Measurements from ENCODE around the gene TPPP. TPM values are rescaled to one million over a fixed set of nuclear protein-coding genes. Genes with fewer than 3 reads are reported as not detected.
A peak's percentile ranks its signal among the peaks of the same experiment; 100 is the strongest.

Gene TPPP
- total RNA-seq, 1 donor from 2014 or later, result 2.2 TPM

DNA sequence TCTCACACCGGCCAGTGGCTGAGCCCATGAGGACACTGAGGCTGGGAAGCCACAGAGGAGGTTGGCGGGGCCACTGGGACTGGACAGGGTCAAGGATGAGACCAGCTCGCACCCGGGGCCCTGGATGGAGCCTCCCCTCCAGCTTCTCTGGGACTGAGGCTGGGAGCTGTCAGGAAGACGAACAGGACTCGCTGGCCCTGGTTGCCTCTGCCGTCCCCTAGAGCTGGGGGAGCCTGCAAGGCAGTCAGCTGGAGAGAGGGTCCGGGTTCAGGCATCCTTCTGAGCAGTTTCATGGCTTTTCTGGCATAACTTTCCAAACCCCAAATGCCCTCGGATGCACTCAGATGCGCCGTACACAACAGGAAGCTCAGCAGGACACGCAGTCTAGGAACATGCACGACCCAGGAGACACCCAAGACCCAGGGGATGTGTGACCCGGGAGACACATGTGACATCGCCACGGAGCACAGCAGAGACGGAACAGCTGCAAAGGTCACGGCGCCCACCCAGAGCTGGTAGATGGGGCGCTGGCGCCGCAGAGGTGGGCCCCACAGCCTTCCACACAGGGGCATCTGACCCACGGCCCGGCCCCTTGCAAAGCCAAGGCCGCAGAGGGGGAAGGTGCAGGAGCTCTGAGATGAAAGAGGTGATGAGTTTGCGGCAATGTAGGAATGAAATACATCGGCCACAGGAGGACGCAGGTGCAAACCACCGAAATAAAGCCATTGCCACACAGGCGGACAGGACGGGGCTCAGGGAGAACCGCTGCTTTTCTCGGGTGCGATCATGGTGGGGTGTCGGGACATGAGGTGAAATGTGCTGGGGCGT, 17.1 kb downstream of the TPPP start:
- no peaks in the 10 kb centered on the region for H4K20me1 ChIP-seq (ENCODE audit: insufficient read depth, low read length)
- H3K4me1 ChIP-seq (ENCODE audit: insufficient read depth, low read length), result peaks cover 16% of the 10 kb centered on the region
- Mint-ChIP-seq H3K4me3 (ENCODE audit: unreplicated experiment) (no peak overlapping the region), H3K27ac (ENCODE audit: unreplicated experiment) (peak overlapping the region; percentile 20), H3K4me1 (ENCODE audit: low read depth, unreplicated experiment) (peaks cover 2% of the 10 kb centered on the region), H3K36me3 (ENCODE audit: low read depth, unreplicated experiment) (no peaks in the 10 kb centered on the region), H3K9me3 (ENCODE audit: unreplicated experiment) (no peaks in the 10 kb centered on the region), H3K27me3 (ENCODE audit: low read depth, unreplicated experiment) (peaks cover 12% of the 10 kb centered on the region)
- H3K4me3 ChIP-seq (ENCODE audit: insufficient read depth, low read depth, low read length), result no peak overlapping the region
- DNase-seq (ENCODE audit: low read depth) (no peak), FAIRE-seq (no peak)
- no peaks in the 10 kb centered on the region for H3K9me3 ChIP-seq (ENCODE audit: insufficient read depth, low read depth, low read length)
- TF ChIP-seq EZH2 (IDR thresholded peaks at IDR 0.05; ENCODE audit: insufficient read depth, low read length) (no peak), CTCF (IDR thresholded peaks at IDR 0.05; ENCODE audit: insufficient read depth, low read depth, low read length) (no peak)
- no peak overlapping the region for H3K9ac ChIP-seq (ENCODE audit: low read length)
- no peaks in the 10 kb centered on the region for H3K36me3 ChIP-seq (ENCODE audit: insufficient read depth, low read length)
- H2AFZ ChIP-seq (ENCODE audit: low read depth, low read length), result no peak overlapping the region
- no peak overlapping the region for H3K4me2 ChIP-seq (ENCODE audit: low read length)
- H3K27ac ChIP-seq (ENCODE audit: low read depth, low read length), result no peak overlapping the region
- H3K27me3 ChIP-seq (ENCODE audit: insufficient read depth, low read length), result peaks cover 16% of the 10 kb centered on the region
- H3K79me2 ChIP-seq (ENCODE audit: insufficient read depth, low read length), result no peaks in the 10 kb centered on the region

GRCh38 chr5:675111-675870, 17.9 kb downstream of the TPPP start:
- Mint-ChIP-seq H3K36me3 (ENCODE audit: low read depth, unreplicated experiment) (no peaks in the 10 kb centered on the region), H3K9me3 (ENCODE audit: unreplicated experiment) (no peaks in the 10 kb centered on the region), H3K4me1 (ENCODE audit: low read depth, unreplicated experiment) (peaks cover 2% of the 10 kb centered on the region), H3K27me3 (ENCODE audit: low read depth, unreplicated experiment) (peaks cover 12% of the 10 kb centered on the region), H3K4me3 (ENCODE audit: unreplicated experiment) (no peak overlapping the region), H3K27ac (ENCODE audit: unreplicated experiment) (no peak overlapping the region)
- no peaks in the 10 kb centered on the region for H4K20me1 ChIP-seq (ENCODE audit: insufficient read depth, low read length)
- H3K27ac ChIP-seq (ENCODE audit: low read depth, low read length), result no peak overlapping the region
- H2AFZ ChIP-seq (ENCODE audit: low read depth, low read length), result no peak overlapping the region
- peaks cover 16% of the 10 kb centered on the region for H3K4me1 ChIP-seq (ENCODE audit: insufficient read depth, low read length)
- TF ChIP-seq EZH2 (IDR thresholded peaks at IDR 0.05; ENCODE audit: insufficient read depth, low read length) (no peak), CTCF (IDR thresholded peaks at IDR 0.05; ENCODE audit: insufficient read depth, low read depth, low read length) (no peak)
- H3K4me3 ChIP-seq (ENCODE audit: insufficient read depth, low read depth, low read length), result no peak overlapping the region
- H3K9ac ChIP-seq (ENCODE audit: low read length), result no peak overlapping the region
- no peaks in the 10 kb centered on the region for H3K36me3 ChIP-seq (ENCODE audit: insufficient read depth, low read length)
- DNase-seq (ENCODE audit: low read depth) (no peak), FAIRE-seq (no peak)
- no peaks in the 10 kb centered on the region for H3K9me3 ChIP-seq (ENCODE audit: insufficient read depth, low read depth, low read length)
- H3K79me2 ChIP-seq (ENCODE audit: insufficient read depth, low read length), result no peaks in the 10 kb centered on the region
- peaks cover 16% of the 10 kb centered on the region for H3K27me3 ChIP-seq (ENCODE audit: insufficient read depth, low read length)
- no peak overlapping the region for H3K4me2 ChIP-seq (ENCODE audit: low read length)

All from astrocyte (in vitro differentiated cells and primary cell).